GM13977 (cell line): ENCODE data around the gene SKP1.

Experiments used
- DNase-seq: peaks from one replicate; pipeline ENCODE4 v3.0.0; 2012; ENCODE audit warnings: low spot score
- in situ Hi-C: fragments of 300-500 bp; cut with MboI; formaldehyde crosslinking; loops from one replicate; pipeline ENCODE4 v1.12.0; 2022; ENCODE audit warnings: low sequenced_read_pairs, low pct_unique_long_range_greater_than_20kb, mixed read lengths, inconsistent platforms; ENCODE audit not compliant: unreplicated experiment
- TF ChIP-seq, protein P1 (sequence below): IDR thresholded peaks from 2 replicates; pipeline ENCODE4 v1.5.1; 2012; ENCODE audit warnings: mild to moderate bottlenecking, control low read depth; ENCODE audit not compliant: insufficient read depth; ENCODE audit errors: extremely low read depth, missing control alignments

SKP1 gene

DNA sequence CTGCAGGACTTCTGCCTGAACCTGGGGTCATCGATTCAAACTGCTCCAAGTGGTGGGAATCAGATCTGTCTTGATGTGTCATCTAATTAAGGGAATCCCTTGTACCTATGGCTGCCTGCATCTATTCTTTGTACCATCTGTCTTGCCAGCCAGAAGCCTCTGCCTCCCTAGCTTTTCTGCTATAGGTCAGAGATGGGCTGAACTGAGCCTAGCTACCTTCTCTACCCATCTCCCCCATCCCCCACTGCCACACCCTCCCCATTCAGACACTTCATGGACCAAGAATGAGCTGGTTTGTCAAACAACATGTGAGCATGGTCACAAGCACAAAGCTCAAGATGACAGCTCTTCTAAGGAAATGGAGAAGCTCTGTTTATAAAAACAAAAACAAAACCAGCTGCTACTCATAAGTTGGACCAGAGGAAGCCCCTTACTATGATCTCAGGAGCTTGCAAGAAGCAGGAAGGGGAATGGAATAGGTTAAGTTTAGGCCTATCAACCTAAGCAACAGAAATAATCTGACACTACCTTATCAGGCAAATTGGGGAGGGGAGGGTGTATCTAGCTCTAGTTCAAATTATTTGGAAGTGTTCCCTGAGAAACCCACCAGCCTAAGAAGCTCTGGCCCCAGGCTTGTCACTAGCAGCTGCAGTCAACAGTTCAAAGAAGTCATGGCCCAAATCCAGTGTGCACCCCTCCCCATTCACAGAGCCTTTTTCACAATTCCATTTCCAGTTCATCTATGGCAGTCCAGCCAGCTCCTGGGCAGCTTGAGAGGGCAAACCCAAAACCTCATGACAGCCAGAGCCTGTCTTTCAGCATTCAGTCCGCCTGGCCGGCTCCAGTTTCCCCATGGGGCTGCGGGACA, 29.9 kb downstream of the SKP1 start:
- DNase-seq, result no peak
- in situ Hi-C loops, result no loop called here
- TF ChIP-seq, protein P1, sequence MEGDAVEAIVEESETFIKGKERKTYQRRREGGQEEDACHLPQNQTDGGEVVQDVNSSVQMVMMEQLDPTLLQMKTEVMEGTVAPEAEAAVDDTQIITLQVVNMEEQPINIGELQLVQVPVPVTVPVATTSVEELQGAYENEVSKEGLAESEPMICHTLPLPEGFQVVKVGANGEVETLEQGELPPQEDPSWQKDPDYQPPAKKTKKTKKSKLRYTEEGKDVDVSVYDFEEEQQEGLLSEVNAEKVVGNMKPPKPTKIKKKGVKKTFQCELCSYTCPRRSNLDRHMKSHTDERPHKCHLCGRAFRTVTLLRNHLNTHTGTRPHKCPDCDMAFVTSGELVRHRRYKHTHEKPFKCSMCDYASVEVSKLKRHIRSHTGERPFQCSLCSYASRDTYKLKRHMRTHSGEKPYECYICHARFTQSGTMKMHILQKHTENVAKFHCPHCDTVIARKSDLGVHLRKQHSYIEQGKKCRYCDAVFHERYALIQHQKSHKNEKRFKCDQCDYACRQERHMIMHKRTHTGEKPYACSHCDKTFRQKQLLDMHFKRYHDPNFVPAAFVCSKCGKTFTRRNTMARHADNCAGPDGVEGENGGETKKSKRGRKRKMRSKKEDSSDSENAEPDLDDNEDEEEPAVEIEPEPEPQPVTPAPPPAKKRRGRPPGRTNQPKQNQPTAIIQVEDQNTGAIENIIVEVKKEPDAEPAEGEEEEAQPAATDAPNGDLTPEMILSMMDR, result no peak

GRCh38 chr5:134145779-134146581, 30.8 kb downstream of the SKP1 start:
- TF ChIP-seq, protein P1, result peak; percentile 91
- in situ Hi-C loops, result no loop called here
- peak; percentile 66 for DNase-seq

DNA sequence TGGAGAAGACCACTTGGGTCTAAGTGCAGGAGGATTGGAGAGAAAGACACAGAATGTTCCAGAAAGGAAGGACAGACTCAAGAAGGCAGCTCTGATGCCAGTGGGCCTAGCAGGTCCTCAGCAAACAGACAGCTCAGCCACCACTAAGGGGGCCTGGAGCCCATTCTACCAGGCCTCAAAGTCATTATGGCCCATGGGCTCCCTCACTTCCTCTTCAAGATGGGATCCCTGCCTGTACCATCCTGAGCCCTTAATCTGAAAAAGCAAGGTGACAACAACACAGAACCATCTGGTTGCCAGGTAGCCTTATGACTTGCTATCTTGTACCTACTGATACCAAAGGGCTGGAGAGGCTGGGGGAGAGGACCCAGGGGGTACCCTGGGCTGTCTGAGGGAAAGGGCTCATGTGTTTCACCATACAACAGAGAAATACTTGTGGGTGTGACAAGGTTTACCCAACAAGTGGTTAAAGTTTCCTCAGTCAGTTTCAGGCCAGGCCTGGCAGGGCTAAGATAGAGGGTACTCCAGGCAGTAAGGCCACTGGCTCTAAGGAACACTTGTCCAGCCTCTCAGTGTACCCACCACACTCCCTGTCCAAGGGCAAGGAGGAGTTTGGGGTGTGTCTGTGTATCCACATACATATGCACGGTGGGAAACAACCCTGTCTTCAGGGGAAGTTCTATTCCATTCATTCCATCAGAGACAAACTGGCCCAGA, 31.6 kb downstream of the SKP1 start:
- TF ChIP-seq, protein P1, result no peak
- no peak for DNase-seq
- in situ Hi-C loops, result no loop called here

DNA sequence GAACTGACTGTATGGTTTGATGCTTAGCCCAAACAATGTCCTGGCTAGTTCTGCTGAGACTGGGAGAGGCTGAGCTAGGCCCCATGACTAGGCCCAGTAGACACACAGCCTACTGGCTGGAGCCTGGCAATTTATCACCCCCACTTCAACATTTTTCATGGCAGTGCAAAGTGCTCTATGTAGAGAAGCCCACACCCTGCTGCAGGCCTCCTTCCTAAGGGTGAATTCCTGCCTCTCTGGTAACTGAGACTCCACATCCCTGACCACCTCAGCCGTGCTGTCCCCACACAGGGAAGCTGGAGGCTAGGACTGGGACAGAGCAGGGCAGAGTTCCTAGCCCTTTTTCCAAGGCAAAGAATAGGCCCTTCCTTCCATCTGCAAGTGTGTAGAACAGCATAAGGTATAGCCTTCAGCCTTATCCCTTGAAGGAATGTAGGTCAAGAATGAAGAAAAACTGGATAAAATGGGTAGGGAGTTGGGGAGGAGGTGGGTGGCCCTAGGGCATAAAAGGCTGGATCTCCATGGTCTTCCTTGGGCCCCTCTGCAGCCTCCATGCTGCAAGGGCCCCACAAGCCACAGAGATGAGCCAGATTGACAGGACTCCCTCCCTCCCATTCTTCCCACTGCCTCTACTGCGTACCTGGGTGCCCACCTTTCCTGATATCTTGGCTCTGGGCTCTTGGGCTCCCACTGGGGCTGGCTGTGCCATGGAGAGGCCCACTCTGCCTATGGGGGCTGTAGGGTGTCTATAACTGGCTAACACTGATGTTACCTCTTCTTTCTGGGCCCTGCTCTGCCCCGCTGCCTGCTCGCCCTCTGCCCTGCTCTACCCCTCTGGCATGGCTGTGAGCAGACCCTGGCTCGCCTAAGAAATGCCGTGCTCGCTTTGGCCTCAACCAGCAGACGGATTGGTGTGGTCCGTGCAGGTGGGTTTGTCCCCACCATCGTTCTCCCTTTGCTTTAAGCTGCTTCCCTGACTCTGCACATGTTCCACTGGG, 32.5 kb downstream of the SKP1 start:
- TF ChIP-seq, protein P1, result no peak
- in situ Hi-C loops, result no loop called here
- no peak for DNase-seq

- TF ChIP-seq, protein P1, result no peak
- in situ Hi-C loops, result no loop called here
- DNase-seq, result no peak
Measured at GRCh38 chr5:134143431-134143830, 33.3 kb downstream of the SKP1 start.
